Measurements from ENCODE around the gene CEP85. TPM values are rescaled to one million over a fixed set of nuclear protein-coding genes. Genes with fewer than 3 reads are reported as not detected.

The CEP85 gene
- total RNA-seq, 1 donor from 2014 or later = 25.8 TPM

Other genes starting within 250 kb of the CEP85 start
- gene PAFAH2, start 236.1 kb upstream of the CEP85 start, total RNA-seq = 18.5 TPM
- gene EXTL1, start 212.4 kb upstream of the CEP85 start, total RNA-seq = 9.2 TPM
- 5.0 TPM for gene SLC30A2, start 188.1 kb upstream of the CEP85 start, total RNA-seq
- gene TRIM63, start 166.6 kb upstream of the CEP85 start, total RNA-seq = 123 TPM
- 3.5 TPM for gene PDIK1L, start 122.4 kb upstream of the CEP85 start, total RNA-seq
- gene FAM110D, start 75.1 kb upstream of the CEP85 start, total RNA-seq = 3.8 TPM
- not detected for gene C1orf232, start 65.2 kb upstream of the CEP85 start, total RNA-seq
- 23.2 TPM for gene ZNF593, start 64.3 kb upstream of the CEP85 start, total RNA-seq
- gene ZNF593OS, start 62.4 kb upstream of the CEP85 start, total RNA-seq = not detected
- gene CNKSR1, start 56.7 kb upstream of the CEP85 start, total RNA-seq = 2.9 TPM
- not detected for gene CATSPER4, start 43.6 kb upstream of the CEP85 start, total RNA-seq
- gene SH3BGRL3, start 45.9 kb downstream of the CEP85 start, total RNA-seq = 55.0 TPM
- 8.3 TPM for gene UBXN11, start 72.4 kb downstream of the CEP85 start, total RNA-seq
- gene CD52, start 83.8 kb downstream of the CEP85 start, total RNA-seq = 4.6 TPM
- not detected for gene CRYBG2, start 119.9 kb downstream of the CEP85 start, total RNA-seq
- gene ZNF683, start 138.6 kb downstream of the CEP85 start, total RNA-seq = not detected
- not detected for gene LIN28A, start 176.6 kb downstream of the CEP85 start, total RNA-seq
- 34.9 TPM for gene DHDDS, start 198.1 kb downstream of the CEP85 start, total RNA-seq
- 162 TPM for gene HMGN2, start 238.2 kb downstream of the CEP85 start, total RNA-seq

Data from cardiac septum (tissue), 1 donor.